ENCODE results near the gene HERC4. TPM values are rescaled to one million over a fixed set of nuclear protein-coding genes. Genes with fewer than 3 reads are reported as not detected.
A peak's percentile ranks its signal among the peaks of the same experiment; 100 is the strongest.

Gene HERC4
- total and polyA plus RNA-seq, 12 donors: 21.3 to 75.6 (median 49.7) TPM

- H3K27ac ChIP-seq: no peak overlapping the region
- no peaks in the 10 kb centered on the region for H3K36me3 ChIP-seq (replicated peaks in 1 of 2)
- no peak for TF ChIP-seq POLR2A (IDR thresholded peaks at IDR 0.05)
- TF ChIP-seq CTCF (IDR thresholded peaks at IDR 0.05): no peak
- WGBS, 4 donors: 86 to 100% (median 94%) methylated on average over 1 of the region's 1 CpG
- H3K9me3 ChIP-seq (replicated peaks in 1 of 3): no peaks in the 10 kb centered on the region
- intact Hi-C loops (cut with DNase I): no loop called here
- H3K27me3 ChIP-seq: no peaks in the 10 kb centered on the region
- no peak for DNase-seq
- H3K4me3 ChIP-seq: no peak overlapping the region
- H3K4me1 ChIP-seq (replicated peaks in 1 of 2): peaks cover 5 to 14% of the 10 kb centered on the region in 2 donors
Measured at GRCh38 chr10:68047122-68047521, 28.0 kb downstream of the HERC4 start.

GRCh38 chr10:68046642-68047041 is 28.4 kb downstream of the HERC4 start:
- WGBS, 4 donors: 95 to 99% (median 97%) methylated on average over 5 of the region's 5 CpGs
- H3K4me1 ChIP-seq (replicated peaks in 1 of 2): peaks cover 0 to 9% of the 10 kb centered on the region in 2 donors
- TF ChIP-seq CTCF (IDR thresholded peaks at IDR 0.05) (no peak), POLR2A (IDR thresholded peaks at IDR 0.05) (no peak)
- intact Hi-C loops (cut with DNase I): no loop called here
- no peak overlapping the region for H3K27ac ChIP-seq
- DNase-seq: no peak
- no peaks in the 10 kb centered on the region for H3K36me3 ChIP-seq (replicated peaks in 1 of 2)
- no peaks in the 10 kb centered on the region for H3K27me3 ChIP-seq
- no peaks in the 10 kb centered on the region for H3K9me3 ChIP-seq (replicated peaks in 1 of 3)
- no peak overlapping the region for H3K4me3 ChIP-seq

GRCh38 chr10:68043030-68043429 is 32.1 kb downstream of the HERC4 start:
- intact Hi-C loops (cut with DNase I): no loop called here
- H3K9me3 ChIP-seq (replicated peaks in 1 of 3): no peaks in the 10 kb centered on the region
- TF ChIP-seq POLR2A (IDR thresholded peaks at IDR 0.05) (no peak), CTCF (IDR thresholded peaks at IDR 0.05) (no peak)
- H3K27me3 ChIP-seq: no peaks in the 10 kb centered on the region
- no peak for DNase-seq
- no peak overlapping the region for H3K27ac ChIP-seq
- no peaks in the 10 kb centered on the region for H3K4me1 ChIP-seq (replicated peaks in 1 of 2)
- H3K36me3 ChIP-seq (replicated peaks in 1 of 2): peaks cover 0 to 6% of the 10 kb centered on the region in 2 donors
- no peak overlapping the region for H3K4me3 ChIP-seq

- H3K4me3 ChIP-seq: no peak overlapping the region
- no peaks in the 10 kb centered on the region for H3K27me3 ChIP-seq
- H3K9me3 ChIP-seq (replicated peaks in 1 of 3): no peaks in the 10 kb centered on the region
- TF ChIP-seq CTCF (IDR thresholded peaks at IDR 0.05): no peak
- TF ChIP-seq POLR2A (IDR thresholded peaks at IDR 0.05): no peak
- peaks cover 10 to 12% of the 10 kb centered on the region in 2 donors for H3K4me1 ChIP-seq (replicated peaks in 1 of 2)
- no peak overlapping the region for H3K27ac ChIP-seq
- 49 to 64% (median 55%) methylated on average over 2 of the region's 2 CpGs for WGBS, 4 donors
- intact Hi-C loops (cut with DNase I): no loop called here
- DNase-seq: peak in 3 of 7 donors; percentile 23 to 33 (median 33)
- H3K36me3 ChIP-seq (replicated peaks in 1 of 2): peaks cover 0 to 15% of the 10 kb centered on the region in 2 donors
Measured at GRCh38 chr10:68032113-68032512, 43.0 kb downstream of the HERC4 start.

All from adrenal gland (tissue), 12 donors.